Measurements from ENCODE around the gene MRPL22. TPM values are rescaled to one million over a fixed set of nuclear protein-coding genes. Genes with fewer than 3 reads are reported as not detected.

The MRPL22 gene
- total and polyA plus RNA-seq, 8 donors = 1.3 to 63.4 (median 10.1) TPM; not detected in 1

GRCh38 chr5:155017610-155018009 lies 76.7 kb downstream of the MRPL22 start:
- intact Hi-C loops (cut with DNase I; ENCODE audit: low total_unique reads) = no loop called here
- Histone ChIP-seq H3K36me3 (no peaks in the 10 kb centered on the region), H3K4me3 (no peak overlapping the region), H3K27ac (no peak overlapping the region), H3K27me3 (no peaks in the 10 kb centered on the region), H3K9me3 (no peaks in the 10 kb centered on the region), H3K4me1 (no peaks in the 10 kb centered on the region)
- TF ChIP-seq POLR2A (IDR thresholded peaks at IDR 0.05) (no peak), EP300 (IDR thresholded peaks at IDR 0.05) (no peak), POLR2AphosphoS5 (IDR thresholded peaks at IDR 0.05) (no peak), CTCF (IDR thresholded peaks at IDR 0.05) (no peak)
- WGBS, 5 donors = 54 to 75% (median 64%) methylated on average over 2 of the region's 2 CpGs
- DNase-seq = no peak

Other genes starting within 250 kb of the MRPL22 start
- gene LARP1, start 185.7 kb upstream of the MRPL22 start, total RNA-seq = 100 to 1,000 TPM in 4 of 5 donors, 10 to 100 TPM in 1; 54.5 to 211 (median 180) TPM
- gene LARP1, start 185.7 kb upstream of the MRPL22 start, polyA plus RNA-seq = 10 to 100 TPM; 15.0 to 19.4 (median 19.2) TPM
- 100 to 1,000 TPM in 1 of 5 donors, 10 to 100 TPM in 4; 16.5 to 160 (median 24.5) TPM for gene FAXDC2, start 90.5 kb upstream of the MRPL22 start, total RNA-seq
- 10 to 100 TPM in 2 of 3 donors, 1 to 10 TPM in 1; 4.9 to 13.5 (median 10.7) TPM for gene FAXDC2, start 90.5 kb upstream of the MRPL22 start, polyA plus RNA-seq
- gene CNOT8, start 82.4 kb upstream of the MRPL22 start, total RNA-seq = 10 to 100 TPM; 28.4 to 81.5 (median 59.4) TPM
- 10 to 100 TPM; 25.4 to 43.7 (median 32.9) TPM for gene CNOT8, start 82.4 kb upstream of the MRPL22 start, polyA plus RNA-seq
- gene GEMIN5, start 2.9 kb upstream of the MRPL22 start, total RNA-seq = 10 to 100 TPM in 1 of 5 donors, 1 to 10 TPM in 4; 2.9 to 13.8 (median 4.9) TPM
- 1 to 10 TPM; 2.1 to 5.0 (median 3.0) TPM for gene GEMIN5, start 2.9 kb upstream of the MRPL22 start, polyA plus RNA-seq
- under 1 TPM in 1 of 5 donors, not detected in 4; 0.18 TPM for gene KIF4B, start 72.7 kb downstream of the MRPL22 start, total RNA-seq
- gene KIF4B, start 72.7 kb downstream of the MRPL22 start, polyA plus RNA-seq = not detected

Data from stomach (tissue), 9 donors.